Activated CD4-positive, CD25-positive, alpha-beta regulatory T cell treated with anti-CD3 and anti-CD28 coated beads, Interleukin-2, amount 50 U/mL, for 16 hours (primary cell): Measurements from ENCODE around the gene MPC1.
"Not testable (repeated sequence)": the region's sequence is repeated elsewhere in the genome, so short reads cannot be mapped to it uniquely, and the experiment has no call there.

Experiments used
- DNase-seq: peaks from one replicate; pipeline ENCODE4 v3.0.0-alpha.2; 2020; ENCODE audit warnings: low read depth, low spot score

Gene MPC1

GRCh38 chr6:166381381-166381732 is 1.4 kb downstream of the MPC1 start:
- DNase-seq, result no peak

- no peak for DNase-seq
Observed at GRCh38 chr6:166379800-166380199, 2.9 kb downstream of the MPC1 start.

GRCh38 chr6:166379103-166379586 is 3.6 kb downstream of the MPC1 start:
- no peak for DNase-seq

GRCh38 chr6:166377721-166378120 is 5.0 kb downstream of the MPC1 start:
- DNase-seq, result no peak

GRCh38 chr6:166375013-166375412 is 7.7 kb downstream of the MPC1 start:
- no peak for DNase-seq

GRCh38 chr6:166370489-166370888 is 12.3 kb downstream of the MPC1 start:
- no peak for DNase-seq

- DNase-seq, result no peak
Observed at GRCh38 chr6:166369782-166370181, 13.0 kb downstream of the MPC1 start.

DNA sequence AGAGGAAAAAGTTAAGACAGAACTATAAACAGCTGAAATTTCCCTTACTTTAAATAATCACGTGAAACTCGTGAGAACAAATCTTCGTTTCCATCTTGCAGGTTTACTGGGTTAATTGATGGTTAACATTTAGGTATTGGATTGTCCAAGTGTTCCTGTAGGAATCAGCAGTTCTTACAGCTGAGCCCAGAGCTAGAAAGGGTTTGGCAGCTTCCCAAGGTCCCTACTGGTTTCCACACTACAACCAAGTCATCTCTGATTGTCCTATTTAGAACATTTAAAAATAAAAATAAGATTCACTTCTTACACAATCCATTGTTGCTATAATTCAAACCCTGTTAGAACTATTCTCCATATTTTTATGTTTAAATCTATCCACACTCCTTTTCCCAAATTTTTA is 15.8 kb downstream of the MPC1 start:
- no peak for DNase-seq

DNA sequence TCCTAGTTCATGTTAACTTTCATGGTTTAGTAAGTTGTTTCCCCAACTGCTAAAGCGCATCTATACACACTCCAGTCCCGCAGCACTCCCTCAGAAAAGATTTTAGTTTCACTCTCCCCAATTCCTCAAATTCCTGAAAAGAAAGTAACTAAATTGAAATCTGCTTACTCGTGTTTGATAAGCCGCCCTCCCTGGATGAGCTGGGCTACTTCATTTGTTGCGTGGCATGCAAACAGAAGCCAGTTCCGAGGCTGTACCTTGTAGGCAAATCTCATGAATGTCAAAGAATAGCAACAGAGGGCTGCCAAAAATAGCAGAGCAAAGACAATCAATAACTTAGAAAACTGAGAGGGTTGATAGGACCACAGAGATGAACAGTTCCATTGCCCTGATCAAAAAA is 16.9 kb downstream of the MPC1 start:
- DNase-seq, result no peak

GRCh38 chr6:166365221-166365620 is 17.5 kb downstream of the MPC1 start:
- no peak for DNase-seq

GRCh38 chr6:166364456-166364855 is 18.3 kb downstream of the MPC1 start:
- DNase-seq, result no peak

DNA sequence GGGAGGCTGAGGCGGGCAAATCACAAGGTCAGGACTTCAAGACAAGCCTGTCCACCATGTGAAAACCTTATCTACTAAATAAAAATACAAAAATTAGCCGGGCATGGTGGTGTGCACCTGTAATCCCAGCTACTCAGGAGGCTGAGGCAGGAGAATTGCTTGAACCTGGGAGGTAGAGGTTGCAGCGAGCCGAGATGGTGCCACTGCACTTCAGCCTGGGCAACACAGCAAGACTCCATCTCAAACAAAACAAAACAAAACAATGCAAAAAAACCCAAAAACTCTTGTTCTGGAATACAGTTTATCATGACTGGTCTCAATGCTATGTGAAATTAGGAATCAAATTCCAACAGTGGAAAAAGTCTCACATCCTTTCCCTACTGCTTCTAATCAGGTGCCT is 20.3 kb downstream of the MPC1 start:
- DNase-seq, result not testable (repeated sequence)

DNA sequence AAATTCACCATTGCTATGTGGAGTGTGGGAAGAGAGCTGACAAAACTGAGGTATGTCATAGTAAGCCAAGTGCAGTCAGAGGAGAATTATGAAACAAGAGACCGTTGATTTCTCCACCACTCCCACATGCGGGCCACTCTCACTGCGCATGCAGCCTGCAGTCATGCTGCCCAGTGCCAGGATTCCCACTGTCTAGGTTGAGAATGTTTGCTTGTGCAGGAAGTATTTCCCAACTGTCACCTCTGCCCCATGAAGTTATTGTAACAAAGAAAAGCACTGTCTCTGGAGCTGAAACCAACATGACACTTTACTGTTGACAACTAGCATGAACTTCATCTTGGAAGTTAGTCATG is 21.7 kb downstream of the MPC1 start:
- no peak for DNase-seq

DNA sequence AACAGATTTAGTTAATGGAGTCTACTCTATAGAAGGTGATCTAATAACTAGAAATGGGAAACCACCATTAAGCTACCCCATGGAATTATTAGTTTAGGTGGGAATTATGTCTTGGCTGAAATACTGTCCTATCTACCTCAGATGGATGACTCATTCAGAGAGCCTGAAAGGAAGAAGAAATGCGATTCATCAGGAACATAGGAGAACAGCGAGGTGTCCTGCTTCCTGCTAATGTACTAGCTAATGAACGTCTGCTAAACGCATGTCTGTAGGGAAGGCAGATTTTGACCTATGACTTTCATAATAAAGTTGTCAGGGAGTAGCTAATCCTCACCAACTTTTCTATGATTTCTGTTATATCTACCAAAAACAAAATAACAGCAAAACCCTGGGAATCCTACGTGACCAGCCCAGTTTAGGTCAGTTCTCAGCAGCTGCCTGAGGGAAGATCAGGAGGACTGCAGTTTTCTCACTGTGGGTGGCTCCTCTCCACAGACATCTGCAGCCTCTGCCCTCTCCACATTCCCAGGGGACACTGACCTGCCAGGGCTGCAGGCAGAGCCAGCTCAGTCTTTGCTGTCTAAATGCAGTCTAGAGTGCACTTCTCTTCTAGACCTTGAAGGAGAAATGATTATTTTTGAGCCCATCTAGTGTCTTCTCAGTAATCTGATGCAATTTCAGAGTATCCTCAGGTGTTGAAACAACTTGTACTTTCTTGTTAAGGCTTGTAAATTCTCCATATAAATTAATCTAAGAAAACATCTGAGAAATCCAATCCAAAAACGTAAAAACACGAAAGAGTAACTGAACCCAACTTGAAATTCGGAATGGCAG is 22.3 kb downstream of the MPC1 start:
- no peak for DNase-seq

DNA sequence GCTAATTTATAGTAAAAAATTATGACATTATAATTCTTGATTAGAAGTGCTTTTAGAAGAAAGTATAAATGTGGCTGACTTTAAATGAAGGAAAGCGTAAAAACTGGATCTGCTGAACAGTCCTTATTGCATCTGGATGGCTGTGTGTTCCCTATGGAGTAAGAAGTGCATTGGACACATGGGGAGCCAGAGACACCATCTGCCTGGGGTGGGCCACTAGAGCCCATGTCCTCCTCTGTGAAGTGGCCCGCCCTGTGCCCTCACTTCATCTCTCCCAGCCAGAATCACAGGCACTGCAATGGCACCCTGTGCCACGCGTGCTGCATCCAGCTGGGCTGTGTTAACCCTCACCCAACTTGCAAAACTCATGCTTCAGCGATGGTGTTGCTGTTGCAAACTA is 27.2 kb downstream of the MPC1 start:
- DNase-seq, result no peak

- no peak for DNase-seq
Observed at GRCh38 chr6:166354965-166355364, 27.8 kb downstream of the MPC1 start.

GRCh38 chr6:166354143-166354542 is 28.6 kb downstream of the MPC1 start:
- DNase-seq, result no peak

DNA sequence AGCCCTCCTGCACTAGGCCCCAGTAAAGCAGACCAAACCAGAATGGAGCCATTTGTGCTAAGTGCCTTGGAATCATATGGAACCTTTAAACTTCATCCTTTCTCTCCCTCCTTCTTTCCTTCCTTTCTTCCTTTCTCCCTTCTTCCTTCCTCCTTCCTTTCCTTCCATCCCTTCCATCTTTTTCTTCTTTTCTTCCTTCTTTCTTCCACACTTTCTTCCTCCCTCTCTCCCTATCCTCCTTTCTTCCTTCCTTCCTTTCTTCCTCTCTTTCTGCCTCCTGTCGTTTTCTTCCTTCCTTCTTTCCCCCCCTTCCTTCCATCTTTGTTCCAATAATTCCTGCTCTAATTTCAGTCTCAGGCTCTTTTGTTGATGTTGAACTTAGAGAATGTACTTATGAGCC is 29.2 kb downstream of the MPC1 start:
- DNase-seq, result no peak

GRCh38 chr6:166352923-166353322 is 29.8 kb downstream of the MPC1 start:
- no peak for DNase-seq

GRCh38 chr6:166351715-166352285 is 30.9 kb downstream of the MPC1 start:
- no peak for DNase-seq

- no peak for DNase-seq
Observed at GRCh38 chr6:166348305-166348949, 34.3 kb downstream of the MPC1 start.

DNA sequence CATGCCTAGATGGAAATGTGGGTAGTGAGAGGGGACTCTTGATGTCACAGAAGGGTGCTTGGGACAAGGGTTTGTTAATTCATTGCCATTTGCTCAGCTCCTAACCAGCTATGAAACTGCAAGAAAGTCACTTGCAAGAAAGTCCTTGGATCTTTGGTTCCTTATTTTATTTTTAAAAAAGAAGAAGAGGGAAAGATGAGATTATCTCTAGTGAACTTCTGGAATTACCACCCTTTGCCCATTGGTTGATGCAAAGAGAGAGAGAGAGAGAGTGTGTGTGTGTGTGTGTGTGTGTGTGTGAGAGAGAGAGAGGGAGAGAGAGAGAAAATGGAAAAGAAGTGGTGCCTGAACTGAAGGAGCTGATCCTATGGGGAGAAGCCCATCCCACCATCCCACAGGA is 35.8 kb downstream of the MPC1 start:
- DNase-seq, result no peak

GRCh38 chr6:166346449-166346848 is 36.3 kb downstream of the MPC1 start:
- no peak for DNase-seq
